DOHH2 (cell line): ENCODE measurements around the gene OR1J2.

Experiments used
- H3F3A ChIP-seq: fragments of 200-600 bp; sonication (generic), shearing (Covaris generic); 2 replicates; pipeline ENCODE4 v1.6.0; 2016; ENCODE audit warnings: antibody characterized with exemption, mild to moderate bottlenecking; ENCODE audit not compliant: control insufficient read depth, insufficient read depth
- H3K27ac ChIP-seq: fragments of 200-600 bp; sonication (generic); 2 replicates; pipeline ENCODE4 v1.5.1; 2014; ENCODE audit warnings: low read depth, mild to moderate bottlenecking, low read length, moderate library complexity
- H3K27me3 ChIP-seq: fragments of 200-600 bp; sonication (generic); 2 replicates; pipeline ENCODE4 v1.6.1; 2014; ENCODE audit warnings: mild to moderate bottlenecking, low read length, mixed read lengths; ENCODE audit not compliant: control insufficient read depth
- H3K36me3 ChIP-seq: fragments of 200-600 bp; sonication (generic); 2 replicates; pipeline ENCODE4 v1.6.1; 2014; ENCODE audit warnings: mild to moderate bottlenecking, low read length, moderate library complexity, mixed read lengths; ENCODE audit not compliant: control insufficient read depth
- H3K4me1 ChIP-seq: fragments of 200-600 bp; sonication (generic); 2 replicates; pipeline ENCODE4 v1.6.1; 2014; ENCODE audit warnings: mild to moderate bottlenecking, low read length, mixed read lengths; ENCODE audit not compliant: control insufficient read depth
- H3K4me2 ChIP-seq: fragments of 200-600 bp; sonication (generic); 2 replicates; pipeline ENCODE4 v1.6.0; 2014; ENCODE audit warnings: mild to moderate bottlenecking, low read length, moderate library complexity
- H3K4me3 ChIP-seq: fragments of 200-600 bp; sonication (generic); 2 replicates; pipeline ENCODE4 v1.5.1; 2014; ENCODE audit warnings: mild to moderate bottlenecking, low read length, mixed read lengths
- H3K79me2 ChIP-seq: fragments of 200-600 bp; sonication (generic); 2 replicates; pipeline ENCODE4 v1.6.1; 2014; ENCODE audit warnings: mild to moderate bottlenecking, low read length, mixed read lengths; ENCODE audit not compliant: control insufficient read depth
- H3K9me2 ChIP-seq: fragments of 200-600 bp; sonication (generic); replicated peaks from 2 replicates; pipeline ENCODE4 v1.6.1; 2014; ENCODE audit warnings: mild to moderate bottlenecking, low read length, mixed read lengths; ENCODE audit not compliant: control insufficient read depth
- H3K9me3 ChIP-seq: fragments of 200-600 bp; sonication (generic); 2 replicates; pipeline ENCODE4 v1.6.1; 2014; ENCODE audit warnings: antibody characterized with exemption, low read length, mixed read lengths; ENCODE audit not compliant: control insufficient read depth, insufficient read depth
- H4K20me1 ChIP-seq: fragments of 200-600 bp; sonication (generic); 2 replicates; pipeline ENCODE4 v1.6.0; 2014; ENCODE audit warnings: low read depth, mild to moderate bottlenecking, antibody characterized with exemption, low read length, moderate library complexity; ENCODE audit not compliant: control insufficient read depth, insufficient read depth
- EZH2phosphoT487 ChIP-seq: fragments of 200-600 bp; sonication (generic); IDR thresholded peaks from 2 replicates; pipeline ENCODE4 v1.6.1; 2017; ENCODE audit warnings: borderline replicate concordance, mild to moderate bottlenecking, antibody characterized with exemption, low read length, moderate library complexity, mixed read lengths
- TF ChIP-seq, protein P1 (sequence below): fragments of 200-600 bp; sonication (generic); IDR thresholded peaks from one replicate; pipeline ENCODE4 v1.5.1; 2014; ENCODE audit warnings: antibody characterized with exemption, mild to moderate bottlenecking, low read depth, low read length; ENCODE audit not compliant: poor library complexity, severe bottlenecking

Gene OR1J2

GRCh38 chr9:122466456-122466855 is 44.1 kb upstream of the OR1J2 start:
- H3K36me3 ChIP-seq: no peaks in the 10 kb centered on the region
- no peak overlapping the region for H3K27ac ChIP-seq
- TF ChIP-seq, protein P1, sequence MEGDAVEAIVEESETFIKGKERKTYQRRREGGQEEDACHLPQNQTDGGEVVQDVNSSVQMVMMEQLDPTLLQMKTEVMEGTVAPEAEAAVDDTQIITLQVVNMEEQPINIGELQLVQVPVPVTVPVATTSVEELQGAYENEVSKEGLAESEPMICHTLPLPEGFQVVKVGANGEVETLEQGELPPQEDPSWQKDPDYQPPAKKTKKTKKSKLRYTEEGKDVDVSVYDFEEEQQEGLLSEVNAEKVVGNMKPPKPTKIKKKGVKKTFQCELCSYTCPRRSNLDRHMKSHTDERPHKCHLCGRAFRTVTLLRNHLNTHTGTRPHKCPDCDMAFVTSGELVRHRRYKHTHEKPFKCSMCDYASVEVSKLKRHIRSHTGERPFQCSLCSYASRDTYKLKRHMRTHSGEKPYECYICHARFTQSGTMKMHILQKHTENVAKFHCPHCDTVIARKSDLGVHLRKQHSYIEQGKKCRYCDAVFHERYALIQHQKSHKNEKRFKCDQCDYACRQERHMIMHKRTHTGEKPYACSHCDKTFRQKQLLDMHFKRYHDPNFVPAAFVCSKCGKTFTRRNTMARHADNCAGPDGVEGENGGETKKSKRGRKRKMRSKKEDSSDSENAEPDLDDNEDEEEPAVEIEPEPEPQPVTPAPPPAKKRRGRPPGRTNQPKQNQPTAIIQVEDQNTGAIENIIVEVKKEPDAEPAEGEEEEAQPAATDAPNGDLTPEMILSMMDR: no peak
- no peak for TF ChIP-seq EZH2phosphoT487
- no peak overlapping the region for H3K4me2 ChIP-seq
- H3K9me3 ChIP-seq: no peaks in the 10 kb centered on the region; the same call in 1 of the 2 replicates
- H3K4me1 ChIP-seq: peaks cover 11% of the 10 kb centered on the region; the same call in 1 of the 2 replicates
- no peaks in the 10 kb centered on the region for H4K20me1 ChIP-seq
- H3K27me3 ChIP-seq: peaks cover 27% of the 10 kb centered on the region
- H3K4me3 ChIP-seq: no peak overlapping the region
- H3F3A ChIP-seq: no peaks in the 10 kb centered on the region
- no peaks in the 10 kb centered on the region for H3K79me2 ChIP-seq
- no peaks in the 10 kb centered on the region for H3K9me2 ChIP-seq

- H3K79me2 ChIP-seq: no peaks in the 10 kb centered on the region
- no peaks in the 10 kb centered on the region for H3F3A ChIP-seq
- no peak overlapping the region for H3K4me2 ChIP-seq
- no peak for TF ChIP-seq EZH2phosphoT487
- TF ChIP-seq, protein P1: no peak
- H3K9me2 ChIP-seq: no peaks in the 10 kb centered on the region
- H3K4me3 ChIP-seq: no peak overlapping the region
- H4K20me1 ChIP-seq: no peaks in the 10 kb centered on the region
- H3K27me3 ChIP-seq: peaks cover 18% of the 10 kb centered on the region
- H3K9me3 ChIP-seq: no peaks in the 10 kb centered on the region
- H3K27ac ChIP-seq: no peak overlapping the region
- H3K4me1 ChIP-seq: peaks cover 11% of the 10 kb centered on the region; the same call in 1 of the 2 replicates
- no peaks in the 10 kb centered on the region for H3K36me3 ChIP-seq
These were observed 41.9 kb upstream of the OR1J2 start for GRCh38 chr9:122468735-122469134.

DNA sequence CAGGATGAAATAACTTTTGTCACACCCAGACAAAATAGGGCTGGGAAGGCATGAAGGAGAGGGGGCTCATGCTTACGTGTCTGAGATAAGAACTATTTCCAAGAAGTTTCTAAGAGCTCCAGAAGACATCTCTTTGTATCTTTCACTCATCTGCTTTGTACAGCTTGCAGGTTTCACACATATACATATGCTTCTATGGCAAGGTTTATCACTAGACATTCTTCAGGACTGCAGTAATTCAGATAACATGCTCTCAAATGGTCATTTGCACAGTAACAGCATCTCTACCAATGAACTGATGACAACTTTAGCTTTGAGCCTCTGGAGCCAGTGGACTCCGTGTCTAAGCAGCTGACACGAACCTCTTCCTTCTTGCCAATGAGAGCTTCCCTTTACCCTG is 36.0 kb upstream of the OR1J2 start:
- Histone ChIP-seq H4K20me1 (no peaks in the 10 kb centered on the region), H3K4me1 (no peaks in the 10 kb centered on the region), H3K9me2 (no peaks in the 10 kb centered on the region), H3K4me3 (no peak overlapping the region), H3K79me2 (no peaks in the 10 kb centered on the region), H3K36me3 (no peaks in the 10 kb centered on the region), H3K4me2 (no peak overlapping the region), H3F3A (no peaks in the 10 kb centered on the region), H3K9me3 (no peaks in the 10 kb centered on the region), H3K27me3 (0 out of 2 replicates have a peak, but pooled peaks cover 3% of the 10 kb centered on the region), H3K27ac (no peak overlapping the region)
- TF ChIP-seq, protein P1: no peak
- TF ChIP-seq EZH2phosphoT487: no peak

- Histone ChIP-seq H3K36me3 (no peaks in the 10 kb centered on the region), H3K4me2 (no peak overlapping the region), H3F3A (no peaks in the 10 kb centered on the region), H3K9me2 (no peaks in the 10 kb centered on the region), H4K20me1 (no peaks in the 10 kb centered on the region), H3K4me1 (no peaks in the 10 kb centered on the region), H3K9me3 (no peaks in the 10 kb centered on the region), H3K27ac (no peak overlapping the region), H3K4me3 (no peak overlapping the region), H3K79me2 (no peaks in the 10 kb centered on the region), H3K27me3 (0 out of 2 replicates have a peak, but pooled peaks cover 3% of the 10 kb centered on the region)
- TF ChIP-seq, protein P1: no peak
- TF ChIP-seq EZH2phosphoT487: no peak
These were observed 34.9 kb upstream of the OR1J2 start for GRCh38 chr9:122475717-122476116.
